GM21515 (cell line): ENCODE results near the gene VWA3B.
"Not testable (repeated sequence)": the region's sequence is repeated elsewhere in the genome, so short reads cannot be mapped to it uniquely, and the experiment has no call there.

Experiments used
- ATAC-seq: cut with Tn5 transposase; IDR thresholded peaks from one replicate; pipeline ENCODE4 v1.9.1; 2021; ENCODE audit not compliant: unreplicated experiment

Gene VWA3B

DNA sequence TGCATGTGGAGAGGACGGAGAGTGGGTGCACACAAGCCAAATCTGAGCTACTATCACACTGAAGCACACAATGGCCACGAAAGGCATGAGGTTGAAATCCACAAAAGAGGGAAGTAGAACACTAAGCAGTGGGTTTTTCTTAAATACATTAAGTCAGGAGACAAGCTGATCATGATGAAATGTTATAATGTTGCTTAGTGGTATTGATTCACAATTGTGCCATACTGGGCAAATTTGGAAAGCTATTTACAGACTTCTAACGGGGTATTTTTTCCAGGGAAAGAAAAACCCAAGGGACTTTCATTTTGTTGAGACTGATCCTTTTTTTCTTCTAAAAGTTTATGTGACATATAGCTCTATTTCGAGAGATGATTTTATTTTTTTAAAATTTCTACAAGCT lies 158.5 kb downstream of the VWA3B start:
- ATAC-seq, result no peak

DNA sequence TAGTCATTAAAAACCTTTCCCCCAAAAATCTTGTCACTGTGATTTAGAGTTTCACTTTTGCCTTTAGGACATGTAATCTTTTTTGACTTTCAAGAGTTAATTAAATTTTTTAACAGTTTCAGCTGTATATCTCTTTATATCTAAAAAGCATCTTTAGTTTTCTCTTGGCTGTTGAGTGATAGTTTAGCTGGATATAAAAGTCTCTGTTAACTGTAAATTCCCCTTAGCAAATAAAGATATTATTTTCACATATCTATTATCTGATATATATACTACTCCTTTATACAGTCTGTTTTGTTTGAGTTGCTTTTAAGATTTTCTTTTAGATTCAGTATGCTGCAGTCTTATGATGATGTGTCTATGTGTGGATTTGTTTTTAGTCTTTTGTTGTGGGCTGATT lies 160.4 kb downstream of the VWA3B start:
- no peak for ATAC-seq

DNA sequence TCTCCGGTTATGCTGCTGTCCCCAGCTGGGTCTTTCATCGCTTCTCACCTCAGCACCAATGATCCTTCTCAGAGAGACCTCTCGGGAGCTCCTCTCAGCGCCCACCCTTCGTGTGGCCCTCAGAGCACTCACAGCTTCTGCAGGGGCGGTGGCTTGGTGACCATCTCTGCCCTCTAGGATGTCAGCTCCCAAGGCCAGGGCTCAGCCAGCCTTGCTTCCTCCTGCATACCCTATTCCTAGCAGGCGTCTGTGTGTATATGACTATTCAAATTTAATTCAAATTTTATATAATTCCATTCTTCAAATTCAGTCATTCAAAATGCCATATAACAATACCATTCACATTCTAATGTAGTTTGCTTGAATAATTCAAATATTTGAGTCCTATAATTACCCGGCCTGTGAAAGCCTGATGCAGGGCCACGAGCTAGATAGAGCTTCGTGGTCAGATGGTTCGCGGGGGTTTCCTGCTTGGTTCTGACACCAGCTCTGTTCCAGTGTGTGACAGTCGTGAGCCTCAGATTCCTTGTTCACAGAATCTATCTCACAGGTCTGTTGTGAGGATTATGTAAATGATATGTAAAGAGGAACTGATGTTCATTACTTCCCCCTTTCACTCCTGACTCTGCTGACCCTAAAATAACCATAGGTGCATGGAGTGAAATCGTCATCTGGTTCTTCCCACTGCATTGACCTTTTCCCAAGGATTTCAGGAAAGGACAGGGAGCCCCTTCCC lies 165.2 kb downstream of the VWA3B start:
- no peak for ATAC-seq

- no peak for ATAC-seq
Measured at GRCh38 chr2:98253461-98254070, 166.6 kb downstream of the VWA3B start.

GRCh38 chr2:98254504-98255059 lies 167.6 kb downstream of the VWA3B start:
- ATAC-seq, result no peak

GRCh38 chr2:98258906-98259305 lies 171.9 kb downstream of the VWA3B start:
- ATAC-seq, result no peak

DNA sequence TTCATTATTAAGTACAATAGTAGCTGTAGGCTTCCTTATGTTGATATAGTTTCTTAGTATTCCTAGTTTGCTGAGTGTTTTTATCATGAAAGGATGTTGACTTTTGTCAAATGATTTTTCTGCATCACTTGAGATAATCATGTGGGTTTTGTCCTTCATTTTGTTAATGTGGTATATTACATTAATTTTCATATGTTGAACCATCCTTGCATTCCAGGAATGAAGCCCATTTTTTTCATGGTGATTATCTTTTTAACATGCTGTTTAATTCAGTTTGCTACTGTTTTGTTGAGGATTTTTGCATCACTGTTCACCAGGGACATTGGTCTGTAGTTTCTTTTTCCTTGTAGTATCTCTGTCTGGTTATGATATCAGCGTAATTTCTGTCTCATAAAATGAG lies 176.4 kb downstream of the VWA3B start:
- ATAC-seq, result no peak

- ATAC-seq, result not testable (repeated sequence)
Measured at GRCh38 chr2:98268225-98268624, 181.3 kb downstream of the VWA3B start.

- ATAC-seq, result no peak
Measured at GRCh38 chr2:98269274-98269673, 182.3 kb downstream of the VWA3B start.

DNA sequence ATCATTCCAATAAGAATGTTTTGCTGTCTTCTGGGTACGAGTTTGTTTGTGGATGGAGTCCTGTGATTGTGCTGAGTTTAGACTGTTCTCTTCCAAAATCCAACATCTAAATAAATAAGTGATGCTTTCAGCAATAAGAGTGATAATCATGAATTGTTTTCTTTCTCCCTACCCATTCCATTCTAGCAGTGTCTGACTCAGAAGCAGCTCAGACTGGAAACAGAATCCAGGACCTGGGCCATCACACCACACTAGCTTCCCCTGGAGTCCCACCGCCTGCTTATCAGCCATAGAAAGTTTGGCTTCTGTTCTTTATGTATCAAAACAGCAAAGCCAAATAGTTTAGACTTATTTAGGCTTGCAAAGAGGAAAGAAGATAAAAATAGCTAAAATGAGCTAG lies 182.9 kb downstream of the VWA3B start:
- ATAC-seq, result no peak

- ATAC-seq, result no peak
Measured at GRCh38 chr2:98277162-98277859, 190.3 kb downstream of the VWA3B start.

DNA sequence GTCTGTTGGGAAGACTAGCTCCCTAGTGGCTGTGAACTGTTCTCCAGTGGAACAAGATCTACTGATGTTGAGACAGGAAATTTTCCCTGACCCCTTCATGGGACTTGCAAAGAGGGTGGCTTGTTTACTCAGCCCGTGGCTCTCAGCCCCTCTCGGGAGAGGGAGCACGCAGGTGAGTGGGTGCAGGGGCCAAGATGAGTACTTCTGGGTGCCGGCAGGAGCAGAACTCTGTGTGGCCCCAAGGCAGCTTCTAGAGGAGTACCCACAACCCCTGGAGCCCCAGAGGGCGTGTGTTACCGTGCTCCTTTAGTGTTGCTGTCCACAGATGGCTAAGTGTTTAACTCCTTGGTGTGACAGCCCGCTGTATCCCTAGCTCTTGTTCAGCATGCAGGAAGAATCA lies 191.1 kb downstream of the VWA3B start:
- ATAC-seq, result no peak

DNA sequence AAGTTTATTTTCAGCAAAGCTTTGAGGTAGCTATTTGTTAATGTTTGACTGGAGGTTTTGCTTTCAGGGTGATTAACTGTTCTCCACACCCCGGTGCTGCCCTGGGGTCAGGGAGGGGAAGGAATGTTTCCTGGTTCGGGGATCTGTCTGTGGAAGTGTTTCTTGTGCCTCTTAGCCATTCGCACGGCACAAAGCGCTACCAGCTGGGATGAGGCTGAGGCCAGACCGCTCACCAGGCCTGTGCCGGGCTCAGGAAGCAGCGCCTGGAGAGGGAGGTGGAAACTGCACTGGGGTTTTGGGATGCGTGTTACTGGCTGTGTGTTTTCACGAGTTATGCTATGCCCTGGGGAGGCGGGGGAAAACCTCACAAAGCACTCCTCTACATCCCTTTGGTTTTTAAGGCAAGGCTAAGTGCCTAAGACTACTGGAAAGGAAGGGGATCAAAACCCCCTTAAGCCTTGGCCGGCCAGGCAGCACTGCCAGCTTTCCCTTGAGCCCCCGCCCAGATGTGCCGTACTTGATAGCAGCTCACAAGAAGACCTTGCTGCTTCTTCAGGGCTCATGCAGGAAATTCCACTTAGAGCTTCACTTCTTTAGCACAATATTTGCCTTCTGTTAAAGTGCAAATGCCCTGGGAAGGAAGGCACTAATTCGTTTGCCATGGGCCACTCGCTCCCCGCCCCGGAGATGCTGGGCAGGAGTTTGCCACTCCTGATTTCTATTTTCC lies 193.6 kb downstream of the VWA3B start:
- no peak for ATAC-seq

DNA sequence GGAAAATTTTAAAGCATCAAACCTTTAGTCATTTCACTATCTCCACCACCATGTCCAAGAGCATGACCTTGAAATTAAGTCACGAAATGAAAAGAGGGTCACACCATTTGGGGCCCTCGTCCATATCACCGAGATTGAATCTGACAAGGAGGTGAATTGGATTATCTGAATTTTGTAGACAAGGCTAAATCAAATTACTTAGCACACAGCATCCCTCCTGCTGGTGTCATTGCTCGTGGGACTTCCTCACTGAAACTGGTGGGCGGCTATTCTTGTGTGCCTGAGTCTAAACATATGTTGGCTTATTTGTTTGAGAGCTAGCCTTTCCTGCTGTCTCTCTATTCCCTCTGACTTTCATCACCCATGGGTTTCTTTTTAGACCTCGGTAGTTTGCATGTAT lies 194.6 kb downstream of the VWA3B start:
- ATAC-seq, result no peak

GRCh38 chr2:98282109-98282508 lies 195.1 kb downstream of the VWA3B start:
- no peak for ATAC-seq

DNA sequence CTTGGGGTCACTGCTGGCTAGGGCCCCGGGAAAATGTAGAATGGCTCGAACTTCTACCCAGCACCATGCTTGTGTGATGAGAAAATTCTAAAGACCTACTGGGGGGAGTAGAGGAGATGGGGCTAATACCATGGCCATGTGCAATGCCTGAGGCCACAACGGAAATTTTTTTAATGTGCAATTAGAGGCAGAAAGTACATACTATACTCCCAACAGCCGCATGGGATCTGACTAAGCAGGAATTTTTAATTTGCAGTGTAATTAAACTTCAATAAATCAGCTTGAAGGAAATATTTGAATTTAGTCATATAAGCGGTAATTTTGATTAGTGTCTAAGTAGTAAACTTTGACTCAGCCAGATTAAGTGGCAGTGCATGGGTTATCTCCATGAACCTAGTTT lies 206.1 kb downstream of the VWA3B start:
- no peak for ATAC-seq

DNA sequence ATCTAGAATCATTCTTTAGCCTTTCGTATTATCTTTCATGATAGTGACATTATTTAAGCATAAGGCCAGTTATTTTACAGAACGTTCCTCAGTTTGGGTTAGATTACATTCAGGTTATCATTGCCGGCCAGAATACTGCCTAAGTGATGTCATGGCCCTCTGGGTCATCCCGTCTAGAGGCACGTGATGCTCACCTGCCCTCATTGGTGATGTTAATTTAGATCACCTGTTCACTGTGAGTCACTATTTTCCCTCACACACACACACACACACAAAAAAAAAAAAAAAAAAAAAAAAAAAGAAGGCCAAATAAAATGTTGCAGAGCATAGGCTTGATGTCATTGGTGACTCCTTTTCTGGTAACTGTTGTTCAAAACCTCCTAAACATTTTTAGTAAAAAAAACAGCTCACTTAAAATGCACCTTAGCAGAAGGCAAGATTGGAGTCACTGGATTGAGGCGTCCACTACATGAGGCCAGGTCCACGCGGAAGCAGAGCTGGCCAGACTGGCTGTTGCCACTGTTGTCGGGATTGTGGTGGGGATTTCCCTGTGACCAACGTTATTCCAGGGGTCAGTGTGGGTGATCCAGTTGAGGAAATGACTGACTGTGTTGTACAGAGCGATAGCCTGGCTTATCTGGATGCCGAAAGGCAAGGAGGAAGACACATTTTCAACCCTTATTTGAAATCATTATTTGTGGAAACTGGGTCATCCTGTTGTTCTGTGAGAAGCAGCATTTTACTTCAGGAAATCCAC lies 207.1 kb downstream of the VWA3B start:
- ATAC-seq, result no peak

DNA sequence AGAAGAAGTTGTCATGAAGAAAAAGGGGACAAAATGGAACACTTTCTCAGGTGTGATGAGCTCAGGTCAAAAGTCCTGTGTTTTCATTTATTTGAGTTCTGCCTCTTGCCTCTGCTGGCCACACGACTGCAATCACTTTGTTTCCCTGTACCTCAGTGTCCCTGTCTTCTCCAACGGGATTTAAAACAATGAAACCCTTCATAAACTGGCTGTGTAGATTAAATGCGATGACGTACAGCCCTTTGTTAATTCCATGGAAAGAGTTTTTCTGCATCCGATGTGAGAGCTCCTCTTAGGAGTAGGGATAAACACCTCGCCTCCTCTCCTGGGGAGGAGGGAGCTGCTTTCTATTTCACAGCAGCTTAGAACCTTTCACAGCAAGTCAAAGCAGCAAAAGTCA lies 207.7 kb downstream of the VWA3B start:
- no peak for ATAC-seq

DNA sequence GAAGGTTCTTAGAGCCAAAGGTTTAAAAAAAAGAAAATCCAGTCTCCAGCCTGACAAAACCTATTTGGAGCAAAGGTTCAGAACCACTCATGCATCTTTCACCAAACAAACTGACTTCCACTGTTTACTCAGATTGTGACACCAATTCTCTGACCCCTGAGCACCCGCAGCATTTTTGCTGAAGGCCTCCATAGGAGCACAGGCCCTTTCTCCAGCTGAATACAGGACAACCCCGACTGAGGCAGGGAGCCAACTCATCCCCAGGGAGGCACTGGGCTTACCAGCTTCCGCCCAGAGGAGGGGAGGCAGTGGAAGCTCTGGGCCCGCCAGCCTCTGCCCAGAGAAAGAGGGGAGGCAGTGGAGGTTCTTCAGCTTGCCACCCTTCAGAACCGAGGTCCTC lies 208.3 kb downstream of the VWA3B start:
- ATAC-seq, result no peak

GRCh38 chr2:98295721-98296414 lies 208.9 kb downstream of the VWA3B start:
- ATAC-seq, result no peak
